NCI-H82 treated with DMSO at 0.1 percent for 48 hours (cell line): ENCODE results near the gene PEX13.
"Not testable (repeated sequence)": the region's sequence is repeated elsewhere in the genome, so short reads cannot be mapped to it uniquely, and the experiment has no call there.

Experiments
- DNase-seq: peaks from one replicate; lab custom pipeline; 2025; ENCODE audit not compliant: unreplicated experiment; lab: John Stamatoyannopoulos, UW

Gene PEX13

GRCh38 chr2:61006486-61007105, 10.9 kb upstream of the PEX13 start:
- no peak for DNase-seq

GRCh38 chr2:61009355-61009754, 8.2 kb upstream of the PEX13 start:
- no peak for DNase-seq

- no peak for DNase-seq
These were observed 5.8 kb upstream of the PEX13 start for GRCh38 chr2:61011678-61012077.

GRCh38 chr2:61012303-61012702, 5.2 kb upstream of the PEX13 start:
- not testable (repeated sequence) for DNase-seq

GRCh38 chr2:61013382-61013781, 4.1 kb upstream of the PEX13 start:
- no peak for DNase-seq

- no peak for DNase-seq
These were observed 2.8 kb upstream of the PEX13 start for GRCh38 chr2:61014763-61015162.

- DNase-seq: no peak
These were observed 1.5 kb upstream of the PEX13 start for GRCh38 chr2:61015976-61016375.

- DNase-seq: no peak
These were observed 1.0 kb upstream of the PEX13 start for GRCh38 chr2:61016392-61017002.

- DNase-seq: peak; percentile 84
These were observed 441 bp upstream of the PEX13 start for GRCh38 chr2:61017003-61017555.

GRCh38 chr2:61018318-61018755, 817 bp downstream of the PEX13 start:
- no peak for DNase-seq

GRCh38 chr2:61018798-61019197, 1.3 kb downstream of the PEX13 start:
- DNase-seq: no peak

GRCh38 chr2:61021228-61021660, 3.7 kb downstream of the PEX13 start:
- DNase-seq: no peak

GRCh38 chr2:61023670-61024069, 6.2 kb downstream of the PEX13 start:
- no peak for DNase-seq

GRCh38 chr2:61029533-61029932, 12.0 kb downstream of the PEX13 start:
- no peak for DNase-seq

GRCh38 chr2:61034592-61034991, 17.1 kb downstream of the PEX13 start:
- DNase-seq: not testable (repeated sequence)

GRCh38 chr2:61036643-61037042, 19.1 kb downstream of the PEX13 start:
- DNase-seq: not testable (repeated sequence)

- no peak for DNase-seq
These were observed 25.3 kb downstream of the PEX13 start for GRCh38 chr2:61042807-61043206.

- no peak for DNase-seq
These were observed 27.1 kb downstream of the PEX13 start for GRCh38 chr2:61044636-61045035.

GRCh38 chr2:61045226-61045625, 27.7 kb downstream of the PEX13 start:
- no peak for DNase-seq

- DNase-seq: no peak
These were observed 28.5 kb downstream of the PEX13 start for GRCh38 chr2:61045999-61046398.

GRCh38 chr2:61055557-61055956, 38.0 kb downstream of the PEX13 start:
- DNase-seq: no peak

GRCh38 chr2:61057562-61057961, 40.0 kb downstream of the PEX13 start:
- no peak for DNase-seq

- DNase-seq: no peak
These were observed 41.9 kb downstream of the PEX13 start for GRCh38 chr2:61059382-61059781.
